ENCODE results near the gene PRMT3.

PRMT3 gene

GRCh38 chr11:20489948-20490347, 102.4 kb downstream of the PRMT3 start:
- Histone ChIP-seq H3K4me1 (ENCODE audit: control insufficient read depth, insufficient read depth, low read length) (no peaks in the 10 kb centered on the region), H3K4me3 (ENCODE audit: low read depth, low read length) (no peak overlapping the region), H3K9ac (ENCODE audit: low read depth, low read length) (no peak overlapping the region), H3K36me3 (ENCODE audit: control insufficient read depth, insufficient read depth, low read length) (no peaks in the 10 kb centered on the region), H3K27me3 (ENCODE audit: control insufficient read depth, insufficient read depth, low read length) (no peaks in the 10 kb centered on the region), H3K9me3 (ENCODE audit: control insufficient read depth, insufficient read depth, low read length) (no peaks in the 10 kb centered on the region)

- H3K9ac ChIP-seq (ENCODE audit: low read depth, low read length) = no peak overlapping the region
- no peaks in the 10 kb centered on the region for H3K27me3 ChIP-seq (ENCODE audit: control insufficient read depth, insufficient read depth, low read length)
- H3K36me3 ChIP-seq (ENCODE audit: control insufficient read depth, insufficient read depth, low read length) = no peaks in the 10 kb centered on the region
- peaks cover 3% of the 10 kb centered on the region for H3K4me1 ChIP-seq (ENCODE audit: control insufficient read depth, insufficient read depth, low read length)
- H3K4me3 ChIP-seq (ENCODE audit: low read depth, low read length) = no peak overlapping the region
- no peaks in the 10 kb centered on the region for H3K9me3 ChIP-seq (ENCODE audit: control insufficient read depth, insufficient read depth, low read length)
These were observed 105.8 kb downstream of the PRMT3 start for GRCh38 chr11:20493340-20493739.

- H3K9ac ChIP-seq (ENCODE audit: low read depth, low read length) = no peak overlapping the region
- H3K27me3 ChIP-seq (ENCODE audit: control insufficient read depth, insufficient read depth, low read length) = no peaks in the 10 kb centered on the region
- no peaks in the 10 kb centered on the region for H3K36me3 ChIP-seq (ENCODE audit: control insufficient read depth, insufficient read depth, low read length)
- H3K4me1 ChIP-seq (ENCODE audit: control insufficient read depth, insufficient read depth, low read length) = peaks cover 3% of the 10 kb centered on the region
- no peaks in the 10 kb centered on the region for H3K9me3 ChIP-seq (ENCODE audit: control insufficient read depth, insufficient read depth, low read length)
- no peak overlapping the region for H3K4me3 ChIP-seq (ENCODE audit: low read depth, low read length)
These were observed 109.7 kb downstream of the PRMT3 start for GRCh38 chr11:20497124-20497792.

GRCh38 chr11:20501252-20501651, 113.7 kb downstream of the PRMT3 start:
- Histone ChIP-seq H3K9me3 (ENCODE audit: control insufficient read depth, insufficient read depth, low read length) (no peaks in the 10 kb centered on the region), H3K27me3 (ENCODE audit: control insufficient read depth, insufficient read depth, low read length) (no peaks in the 10 kb centered on the region), H3K9ac (ENCODE audit: low read depth, low read length) (no peak overlapping the region), H3K4me3 (ENCODE audit: low read depth, low read length) (no peak overlapping the region), H3K4me1 (ENCODE audit: control insufficient read depth, insufficient read depth, low read length) (peaks cover 3% of the 10 kb centered on the region), H3K36me3 (ENCODE audit: control insufficient read depth, insufficient read depth, low read length) (no peaks in the 10 kb centered on the region)

- Histone ChIP-seq H3K4me3 (ENCODE audit: low read depth, low read length) (no peak overlapping the region), H3K4me1 (ENCODE audit: control insufficient read depth, insufficient read depth, low read length) (no peaks in the 10 kb centered on the region), H3K9ac (ENCODE audit: low read depth, low read length) (no peak overlapping the region), H3K27me3 (ENCODE audit: control insufficient read depth, insufficient read depth, low read length) (no peaks in the 10 kb centered on the region), H3K9me3 (ENCODE audit: control insufficient read depth, insufficient read depth, low read length) (no peaks in the 10 kb centered on the region), H3K36me3 (ENCODE audit: control insufficient read depth, insufficient read depth, low read length) (no peaks in the 10 kb centered on the region)
These were observed 114.5 kb downstream of the PRMT3 start for GRCh38 chr11:20501971-20502370.

GRCh38 chr11:20511982-20512381, 124.5 kb downstream of the PRMT3 start:
- no peaks in the 10 kb centered on the region for H3K9me3 ChIP-seq (ENCODE audit: control insufficient read depth, insufficient read depth, low read length)
- H3K4me1 ChIP-seq (ENCODE audit: control insufficient read depth, insufficient read depth, low read length) = peaks cover 2% of the 10 kb centered on the region
- no peak overlapping the region for H3K9ac ChIP-seq (ENCODE audit: low read depth, low read length)
- H3K4me3 ChIP-seq (ENCODE audit: low read depth, low read length) = no peak overlapping the region
- no peaks in the 10 kb centered on the region for H3K36me3 ChIP-seq (ENCODE audit: control insufficient read depth, insufficient read depth, low read length)
- H3K27me3 ChIP-seq (ENCODE audit: control insufficient read depth, insufficient read depth, low read length) = no peaks in the 10 kb centered on the region

- no peaks in the 10 kb centered on the region for H3K27me3 ChIP-seq (ENCODE audit: control insufficient read depth, insufficient read depth, low read length)
- H3K9me3 ChIP-seq (ENCODE audit: control insufficient read depth, insufficient read depth, low read length) = no peaks in the 10 kb centered on the region
- H3K4me3 ChIP-seq (ENCODE audit: low read depth, low read length) = no peak overlapping the region
- no peak overlapping the region for H3K9ac ChIP-seq (ENCODE audit: low read depth, low read length)
- peaks cover 2% of the 10 kb centered on the region for H3K4me1 ChIP-seq (ENCODE audit: control insufficient read depth, insufficient read depth, low read length)
- H3K36me3 ChIP-seq (ENCODE audit: control insufficient read depth, insufficient read depth, low read length) = no peaks in the 10 kb centered on the region
These were observed 125.4 kb downstream of the PRMT3 start for GRCh38 chr11:20512869-20513268.

GRCh38 chr11:20518323-20518834, 130.9 kb downstream of the PRMT3 start:
- Histone ChIP-seq H3K9me3 (ENCODE audit: control insufficient read depth, insufficient read depth, low read length) (no peaks in the 10 kb centered on the region), H3K4me1 (ENCODE audit: control insufficient read depth, insufficient read depth, low read length) (peaks cover 17% of the 10 kb centered on the region), H3K4me3 (ENCODE audit: low read depth, low read length) (no peak overlapping the region)

GRCh38 chr11:20522536-20522935, 135.0 kb downstream of the PRMT3 start:
- peaks cover 15% of the 10 kb centered on the region for H3K4me1 ChIP-seq (ENCODE audit: control insufficient read depth, insufficient read depth, low read length)
- no peaks in the 10 kb centered on the region for H3K9me3 ChIP-seq (ENCODE audit: control insufficient read depth, insufficient read depth, low read length)
- no peaks in the 10 kb centered on the region for H3K36me3 ChIP-seq (ENCODE audit: control insufficient read depth, insufficient read depth, low read length)
- no peak overlapping the region for H3K4me3 ChIP-seq (ENCODE audit: low read depth, low read length)
- peaks cover 4% of the 10 kb centered on the region for H3K27me3 ChIP-seq (ENCODE audit: control insufficient read depth, insufficient read depth, low read length)
- no peak overlapping the region for H3K9ac ChIP-seq (ENCODE audit: low read depth, low read length)

More at GRCh38 chr11:20518323-20518834, 130.9 kb downstream of the PRMT3 start:
- Histone ChIP-seq H3K9ac (ENCODE audit: low read depth, low read length) (no peak overlapping the region), H3K27me3 (ENCODE audit: control insufficient read depth, insufficient read depth, low read length) (no peaks in the 10 kb centered on the region), H3K36me3 (ENCODE audit: control insufficient read depth, insufficient read depth, low read length) (no peaks in the 10 kb centered on the region)

- Histone ChIP-seq H3K9me3 (ENCODE audit: control insufficient read depth, insufficient read depth, low read length) (no peaks in the 10 kb centered on the region), H3K27me3 (ENCODE audit: control insufficient read depth, insufficient read depth, low read length) (no peaks in the 10 kb centered on the region), H3K36me3 (ENCODE audit: control insufficient read depth, insufficient read depth, low read length) (no peaks in the 10 kb centered on the region), H3K4me3 (ENCODE audit: low read depth, low read length) (no peak overlapping the region), H3K4me1 (ENCODE audit: control insufficient read depth, insufficient read depth, low read length) (no peaks in the 10 kb centered on the region), H3K9ac (ENCODE audit: low read depth, low read length) (no peak overlapping the region)
These were observed 142.2 kb downstream of the PRMT3 start for GRCh38 chr11:20529757-20530156.

GRCh38 chr11:20530942-20531703, 143.6 kb downstream of the PRMT3 start:
- H3K4me3 ChIP-seq (ENCODE audit: low read depth, low read length) = no peak overlapping the region

More at GRCh38 chr11:20530942-20531703, 143.6 kb downstream of the PRMT3 start:
- Histone ChIP-seq H3K9ac (ENCODE audit: low read depth, low read length) (no peak overlapping the region), H3K27me3 (ENCODE audit: control insufficient read depth, insufficient read depth, low read length) (no peaks in the 10 kb centered on the region), H3K9me3 (ENCODE audit: control insufficient read depth, insufficient read depth, low read length) (no peaks in the 10 kb centered on the region), H3K36me3 (ENCODE audit: control insufficient read depth, insufficient read depth, low read length) (no peaks in the 10 kb centered on the region), H3K4me1 (ENCODE audit: control insufficient read depth, insufficient read depth, low read length) (no peaks in the 10 kb centered on the region)
